NCI-H128 (cell line): ENCODE measurements around the gene PNLDC1.
"Not testable (repeated sequence)": the region's sequence is repeated elsewhere in the genome, so short reads cannot be mapped to it uniquely, and the experiment has no call there.

Source experiments
- DNase-seq: peaks from one replicate; lab custom pipeline; 2025; ENCODE audit not compliant: unreplicated experiment; lab: John Stamatoyannopoulos, UW

Gene PNLDC1

DNA sequence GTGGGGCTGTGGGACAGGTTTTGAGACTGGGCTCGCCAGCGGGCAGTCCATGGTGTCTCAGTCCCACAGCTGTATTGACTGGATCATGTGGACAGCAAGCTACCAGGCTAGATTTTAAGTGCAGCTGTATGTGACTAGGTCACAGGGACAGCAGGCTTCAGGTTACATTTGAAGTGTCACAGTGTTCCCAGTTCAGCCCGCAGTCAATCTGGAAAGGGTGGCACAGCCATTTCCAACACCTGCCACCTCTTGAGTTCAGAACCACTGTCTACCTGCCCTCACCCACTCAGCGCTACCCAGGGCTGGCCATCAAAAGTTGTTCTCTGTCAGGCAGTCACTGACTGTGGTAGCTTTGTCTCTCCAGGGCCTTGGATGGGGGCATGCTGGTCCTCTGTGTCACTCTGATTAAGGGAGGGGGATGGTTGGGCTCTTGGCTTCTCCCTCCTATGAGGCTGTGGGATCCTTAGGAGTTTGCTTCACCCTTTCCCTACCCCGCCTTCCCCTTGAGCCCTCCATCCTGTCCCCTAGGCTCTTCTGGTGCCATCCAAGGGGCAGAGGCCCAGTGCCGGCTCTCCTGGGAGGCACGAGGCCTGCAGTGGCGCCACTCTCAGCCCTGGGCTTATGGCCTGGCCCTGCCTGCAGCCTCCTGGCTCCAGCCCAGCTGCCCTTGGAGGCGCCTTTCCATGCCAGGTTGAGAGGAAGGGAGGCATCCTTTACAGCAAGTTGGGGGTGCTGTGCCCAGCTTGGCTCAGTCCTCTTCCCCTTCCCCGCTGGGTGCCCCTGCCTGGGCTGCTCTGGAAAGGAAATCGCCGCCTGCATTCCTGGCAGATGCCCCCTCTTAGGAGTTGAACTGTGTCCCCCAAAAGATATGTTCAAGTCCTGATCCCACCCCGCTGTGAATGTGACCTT, 44.9 kb downstream of the PNLDC1 start:
- DNase-seq = no peak

DNA sequence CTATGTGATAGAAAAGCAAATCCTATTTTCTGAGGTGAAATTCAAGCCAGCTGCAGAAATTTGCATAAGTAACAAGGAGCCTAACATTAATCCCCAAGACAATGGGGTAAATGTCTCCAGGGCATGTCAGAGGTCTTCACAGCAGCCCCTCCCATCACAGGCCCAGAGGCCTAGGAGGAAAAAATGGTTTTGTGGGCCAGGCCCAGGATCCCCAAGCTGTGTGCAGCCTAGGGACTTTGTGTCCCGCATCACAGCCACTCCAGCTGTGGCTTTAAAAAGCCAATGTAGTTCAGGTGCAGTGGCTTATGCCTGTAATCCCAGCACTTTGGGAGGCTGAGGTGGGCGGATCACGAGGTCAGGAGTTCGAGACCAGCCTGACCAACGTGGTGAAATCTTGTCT, 48.5 kb downstream of the PNLDC1 start:
- DNase-seq = not testable (repeated sequence)

DNA sequence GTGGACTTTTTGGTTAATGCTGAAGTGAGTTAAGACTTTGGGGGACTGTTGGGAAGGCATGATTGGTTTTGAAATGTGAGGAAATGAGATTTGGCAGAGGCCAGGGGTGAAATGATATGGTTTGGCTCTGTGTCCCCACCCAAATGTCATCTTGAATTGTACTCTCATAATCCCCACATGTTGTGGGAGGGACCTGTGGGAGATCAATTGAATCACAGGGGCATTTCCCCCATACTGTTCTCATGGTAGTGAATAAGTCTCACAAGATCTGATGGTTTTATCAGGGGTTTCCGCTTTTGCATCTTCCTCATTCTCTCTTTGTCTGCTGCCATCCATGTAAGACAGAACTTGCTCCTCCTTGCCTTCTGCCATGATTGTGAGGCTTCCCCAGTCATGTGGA, 49.8 kb downstream of the PNLDC1 start:
- DNase-seq = not testable (repeated sequence)

DNA sequence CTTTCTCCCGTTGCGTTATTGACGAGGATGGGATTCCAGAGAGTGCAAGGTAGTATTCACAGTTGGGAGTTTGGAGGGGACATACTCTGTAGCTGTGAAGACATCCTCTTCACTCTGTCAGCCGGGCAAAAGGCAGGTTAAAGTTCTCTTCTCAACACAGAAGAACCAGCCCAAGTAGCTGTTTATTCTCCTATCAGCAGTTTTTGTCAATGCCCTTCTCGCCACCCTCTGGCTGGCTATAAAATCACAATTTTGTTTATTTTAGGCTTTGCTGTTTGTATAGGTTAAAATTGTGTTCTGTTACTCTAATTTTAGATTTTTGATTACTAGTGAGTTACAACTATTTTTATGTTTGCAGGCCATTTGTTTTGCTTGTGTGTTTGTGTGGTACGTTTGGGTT, 52.8 kb downstream of the PNLDC1 start:
- no peak for DNase-seq

DNA sequence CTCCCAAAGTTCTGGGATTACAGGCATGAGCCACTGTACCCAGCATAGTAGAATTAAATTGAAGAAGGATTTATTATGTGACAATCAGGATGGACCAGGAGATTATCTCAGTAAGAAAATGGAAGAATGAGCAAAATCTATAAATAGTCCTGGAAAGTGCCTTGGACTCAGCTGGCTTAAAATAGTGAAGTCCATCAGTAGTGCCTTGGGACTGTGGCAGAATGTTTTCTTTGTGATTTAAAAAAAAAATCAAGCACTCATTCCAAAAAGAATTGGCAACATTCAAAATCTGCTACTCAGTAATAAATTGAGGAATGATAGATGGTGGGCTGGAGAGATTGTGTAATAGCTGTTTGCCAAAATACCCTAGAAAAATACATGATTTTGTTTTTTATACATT, 53.7 kb downstream of the PNLDC1 start:
- no peak for DNase-seq

DNA sequence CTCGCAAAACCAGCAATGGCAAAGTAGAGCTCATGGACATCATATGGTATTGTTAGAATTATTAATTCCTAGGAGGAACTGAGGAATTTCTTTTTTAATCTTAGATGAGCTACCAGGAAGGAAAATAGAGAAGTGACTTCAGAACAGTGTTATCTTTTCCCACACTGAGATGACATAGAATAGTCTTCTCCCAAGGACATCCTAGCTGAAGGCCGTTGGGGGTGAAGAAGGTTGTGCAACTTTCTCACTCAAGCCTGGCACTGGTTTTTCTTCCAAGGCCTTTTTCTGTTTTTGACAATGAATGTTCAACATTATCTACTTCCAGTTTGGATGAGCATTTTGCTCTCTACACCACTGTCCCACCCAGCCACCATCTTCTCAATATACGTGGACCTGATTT, 54.9 kb downstream of the PNLDC1 start:
- no peak for DNase-seq

DNA sequence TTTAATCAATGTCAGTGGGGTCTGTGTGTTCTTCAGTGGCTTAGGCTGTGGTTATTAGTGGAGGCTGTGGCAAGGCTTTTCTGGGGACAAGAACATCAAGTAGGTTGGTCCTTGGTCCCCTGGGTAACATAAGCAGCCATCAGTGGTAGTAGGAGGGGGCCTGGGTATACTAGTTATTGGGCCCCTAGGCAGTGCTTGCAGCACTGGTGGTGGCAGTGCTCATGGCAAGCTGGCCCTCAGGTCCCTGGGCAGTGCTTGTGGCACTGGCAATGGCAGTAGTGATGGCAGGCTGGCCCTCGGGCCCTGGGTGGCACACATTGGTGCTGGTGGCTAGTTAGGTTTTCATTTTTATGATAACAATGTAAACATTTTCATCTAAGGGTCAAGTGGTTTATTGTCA, 58.2 kb downstream of the PNLDC1 start:
- DNase-seq = no peak

DNA sequence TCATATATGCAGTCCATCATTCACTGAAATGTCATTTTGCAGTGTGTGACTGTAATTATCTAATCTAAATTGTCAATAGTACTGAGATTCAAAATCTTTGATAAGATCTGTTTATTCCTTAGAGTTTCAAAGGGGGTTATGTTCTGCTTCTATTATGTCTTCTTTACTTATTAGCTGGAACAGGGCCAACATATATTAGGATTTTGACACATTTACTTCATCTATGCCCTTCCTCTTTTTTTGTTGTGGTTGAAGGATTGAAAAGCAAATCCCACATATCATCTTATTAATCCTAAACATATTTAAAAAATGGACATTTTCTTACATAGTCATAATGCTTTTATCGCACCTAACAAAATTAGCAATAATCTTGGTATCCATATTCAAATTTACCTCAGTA, 60.4 kb downstream of the PNLDC1 start:
- no peak for DNase-seq

DNA sequence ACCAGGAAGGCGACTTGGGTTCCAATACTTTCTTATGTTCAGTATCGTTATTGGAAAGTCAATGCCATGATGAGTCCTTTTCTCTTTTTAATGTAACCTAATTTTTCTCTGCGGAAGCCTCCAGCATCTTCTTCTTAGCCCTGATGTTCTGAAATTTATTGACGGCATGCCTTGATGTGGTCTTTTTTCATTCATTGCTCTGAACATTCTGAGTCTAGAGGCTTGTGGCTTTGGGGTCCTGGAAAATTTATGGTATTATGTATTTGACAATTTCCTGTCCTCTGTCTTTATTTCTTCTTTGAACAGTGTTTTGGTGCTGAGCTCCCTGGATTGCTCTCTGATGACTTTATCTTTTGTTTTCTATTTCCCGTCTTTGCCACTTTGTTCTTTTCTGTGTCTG, 62.0 kb downstream of the PNLDC1 start:
- no peak for DNase-seq

DNA sequence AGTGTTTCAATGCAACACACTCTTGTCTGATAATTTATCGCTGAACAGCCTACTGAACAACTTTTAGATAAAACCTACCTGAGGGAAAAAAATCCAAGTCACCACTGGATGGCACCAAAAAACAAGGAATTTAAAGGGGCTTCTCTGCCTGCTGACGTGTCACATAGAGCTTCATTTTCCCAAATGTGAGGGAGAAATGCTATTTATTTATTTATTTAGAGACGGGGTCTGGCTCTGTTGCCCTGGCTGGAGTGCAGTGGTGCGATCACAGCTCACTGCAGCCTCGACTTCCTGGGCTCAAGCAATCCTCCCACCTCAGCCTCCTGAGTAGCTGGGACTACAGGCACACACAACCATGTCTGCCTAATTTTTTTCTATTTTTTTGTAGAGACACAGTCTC, 63.3 kb downstream of the PNLDC1 start:
- DNase-seq = peak; percentile 59

DNA sequence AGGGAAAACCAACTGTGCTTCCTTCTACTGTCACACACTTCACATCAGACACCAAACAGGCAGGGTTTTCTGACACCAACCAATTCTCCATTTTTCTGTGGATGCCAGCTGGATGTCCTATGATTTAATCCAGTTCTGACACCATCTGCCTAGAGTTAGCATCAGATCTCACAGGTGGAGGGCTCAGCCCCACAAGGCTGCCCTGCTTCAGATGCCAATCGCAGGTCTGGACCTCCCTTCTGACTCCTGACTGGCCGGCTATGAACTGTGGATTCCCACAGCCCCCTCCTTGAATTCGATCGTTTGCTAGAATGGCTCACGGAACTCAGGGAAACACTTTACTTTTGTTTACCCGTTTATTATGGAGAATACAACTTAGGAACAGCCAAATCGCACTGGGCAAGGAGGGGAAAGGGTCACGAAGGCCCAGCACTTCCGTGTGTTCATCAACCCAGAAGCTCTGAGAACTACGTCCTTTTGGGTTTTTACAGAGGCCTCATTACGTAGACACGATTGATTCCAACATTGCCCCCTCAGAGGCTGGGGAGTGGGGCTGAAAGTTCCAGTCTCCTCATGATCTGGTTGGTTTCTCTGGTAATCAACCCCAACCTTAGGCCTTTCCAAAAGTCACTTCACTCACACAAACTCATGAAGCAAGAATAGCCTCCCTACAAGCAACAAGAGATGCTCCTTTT, 65.3 kb downstream of the PNLDC1 start:
- no peak for DNase-seq

DNA sequence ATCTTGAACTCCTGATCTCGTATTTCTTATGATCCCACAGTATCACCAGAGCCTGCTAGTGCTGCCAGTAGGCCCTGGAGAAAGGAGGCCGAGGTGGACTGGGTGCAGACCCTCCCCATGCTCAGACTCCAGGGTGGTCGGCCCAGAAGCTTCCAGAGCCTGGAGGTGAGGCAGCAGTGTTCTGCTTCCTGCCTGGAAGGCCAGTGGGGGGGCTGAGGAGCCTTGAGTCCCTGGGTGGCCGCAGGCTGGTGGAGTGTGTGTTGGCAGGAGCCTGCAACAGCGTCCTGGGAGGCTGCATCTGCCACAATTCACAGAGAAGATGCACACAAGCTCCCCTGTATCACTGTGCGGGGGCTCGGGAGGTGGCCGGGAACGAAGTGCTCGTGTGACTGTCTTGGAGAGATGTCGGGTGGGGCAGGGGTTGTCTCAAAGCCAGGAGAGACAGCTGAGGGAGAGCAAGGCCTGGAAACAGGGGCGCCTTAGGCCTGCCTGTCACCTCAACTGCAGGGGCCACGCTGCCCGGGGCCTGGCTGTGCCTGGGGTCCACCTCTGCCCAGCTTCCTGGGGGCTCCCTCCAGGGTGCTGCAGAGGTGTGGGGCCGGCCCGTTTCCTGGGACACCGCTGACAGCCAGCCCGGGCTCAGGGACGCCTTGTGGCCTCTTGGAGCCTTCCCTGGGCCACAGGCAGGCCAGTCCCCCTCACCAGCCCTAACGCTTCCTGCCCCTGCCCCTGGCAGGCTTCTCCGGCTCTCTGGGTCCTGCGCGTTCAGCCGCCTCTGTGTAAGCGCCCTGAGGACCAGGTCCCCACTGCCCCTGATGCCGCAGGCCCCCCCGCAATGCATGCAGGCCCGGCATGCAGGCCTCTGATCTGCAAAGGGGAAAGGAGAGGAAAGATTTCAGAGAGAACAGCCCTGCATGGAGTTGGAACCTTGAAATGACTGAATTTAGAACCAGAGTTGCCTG, 66.5 kb downstream of the PNLDC1 start:
- DNase-seq = no peak
